Keratinocyte (primary cell): ENCODE results near the gene ATP8A1. TPM values are rescaled to one million over a fixed set of nuclear protein-coding genes. Genes with fewer than 3 reads are reported as not detected.

Experiments
- DNase-seq: peaks from one replicate; pipeline ENCODE4 v3.0.0-alpha.2; 2011; ENCODE audit warnings: low read depth, missing footprints, low spot score
- FAIRE-seq: peaks from 2 replicates; lab custom pipeline; 2011; peaks lifted over from hg19 to GRCh38; lab: Jason Lieb, UNC
- H2AFZ ChIP-seq: 2 replicates; pipeline ENCODE4 v1.6.0; 2012; ENCODE audit warnings: low read length, control low read depth, inconsistent platforms; ENCODE audit not compliant: control insufficient read depth
- H3K27ac ChIP-seq: 2 replicates; pipeline ENCODE4 v1.5.1; 2011; ENCODE audit warnings: low read length; ENCODE audit not compliant: control insufficient read depth, insufficient read depth
- H3K27me3 ChIP-seq: 3 replicates; pipeline ENCODE4 v1.6.0; 2011; ENCODE audit warnings: low read length; ENCODE audit not compliant: control insufficient read depth, insufficient read depth; ENCODE audit errors: extremely low read depth
- H3K36me3 ChIP-seq, 2 experiments: 2 replicates in 1 of 2; 3 replicates in 1 of 2; pipeline ENCODE4 v1.5.1; 2011; ENCODE audit warnings: low read length in 2 of 2, mild to moderate bottlenecking in 1 of 2; ENCODE audit not compliant: control insufficient read depth in 2 of 2, insufficient read depth in 2 of 2; ENCODE audit errors: extremely low read depth in 1 of 2
- H3K4me1 ChIP-seq: 3 replicates; pipeline ENCODE4 v1.5.1; 2011; ENCODE audit warnings: low read length; ENCODE audit not compliant: control insufficient read depth, insufficient read depth; ENCODE audit errors: extremely low read depth
- H3K4me2 ChIP-seq: 3 replicates; pipeline ENCODE4 v1.6.0; 2011; ENCODE audit warnings: low read depth, low read length; ENCODE audit not compliant: control insufficient read depth, insufficient read depth; ENCODE audit errors: extremely low read depth
- H3K4me3 ChIP-seq, 3 experiments: fragments of 200-600 bp in 1 of 3; sonication (generic) in 1 of 3; 2 replicates in 2 of 3; 3 replicates in 1 of 3; pipeline ENCODE4 v1.5.1; 2011 to 2016; ENCODE audit warnings: low read length in 3 of 3, mild to moderate bottlenecking in 3 of 3, control low read depth in 2 of 3, inconsistent platforms in 1 of 3, low read depth in 1 of 3, mixed read lengths in 1 of 3, mixed run types in 1 of 3, moderate library complexity in 1 of 3; ENCODE audit not compliant: control insufficient read depth in 2 of 3, insufficient read depth in 2 of 3; ENCODE audit errors: extremely low read depth in 1 of 3
- H3K79me2 ChIP-seq: 2 replicates; pipeline ENCODE4 v1.6.0; 2012; ENCODE audit warnings: low read length; ENCODE audit not compliant: control insufficient read depth, insufficient read depth
- H3K9ac ChIP-seq: 3 replicates; pipeline ENCODE4 v1.6.0; 2011; ENCODE audit warnings: low read length; ENCODE audit not compliant: control insufficient read depth, insufficient read depth; ENCODE audit errors: extremely low read depth
- H3K9me1 ChIP-seq: 3 replicates; pipeline ENCODE4 v1.6.0; 2011; ENCODE audit warnings: low read length; ENCODE audit not compliant: control insufficient read depth, insufficient read depth; ENCODE audit errors: extremely low read depth
- H3K9me3 ChIP-seq: 2 replicates; pipeline ENCODE4 v1.5.1; 2012; ENCODE audit warnings: low read depth, low read length; ENCODE audit not compliant: control insufficient read depth
- H4K20me1 ChIP-seq: 3 replicates; pipeline ENCODE4 v1.6.0; 2011; ENCODE audit warnings: low read length; ENCODE audit not compliant: control insufficient read depth, insufficient read depth; ENCODE audit errors: extremely low read depth
- CTCF ChIP-seq, 3 experiments: IDR thresholded peaks in 1 of 3; conservative IDR thresholded peaks in 1 of 3; optimal IDR thresholded peaks in 1 of 3; 2 replicates in 2 of 3; 3 replicates in 1 of 3; pipeline versions ENCODE3 to v1.5.1; 2011; ENCODE audit warnings: low read length in 3 of 3, mild to moderate bottlenecking in 3 of 3, moderate library complexity in 2 of 3, control low read depth in 1 of 3, inconsistent platforms in 1 of 3; ENCODE audit not compliant: insufficient read depth in 2 of 3; ENCODE audit errors: extremely low read depth in 1 of 3
- EZH2 ChIP-seq: IDR thresholded peaks from one replicate; pipeline ENCODE4 v1.6.1; 2012; ENCODE audit warnings: inconsistent platforms, mild to moderate bottlenecking, low read length, moderate library complexity
- dilution Hi-C: fragments of 300-500 bp; cut with MboI; formaldehyde crosslinking; loops from one replicate; pipeline ENCODE4 v1.7.0; 2020; ENCODE audit warnings: low sequenced_read_pairs; ENCODE audit not compliant: extremely low pct_ligation_motif_present
- polyA plus RNA-seq, 5 experiments: library from polyadenylated mRNA; depleted of rRNA in 3 of 5; stranded (reverse) in 3 of 5; stranded (forward) in 1 of 5; unstranded in 1 of 5; fragments of >200 nt; gene quantifications; 1 replicate in 1 of 5; 2 replicates in 3 of 5; 3 replicates in 1 of 5; pipeline versions ENCODE4 v1.2.1 to v1.2.3, GENCODE V29; 2011 to 2012; ENCODE audit warnings: missing spikeins in 2 of 5, low read depth in 1 of 5, low replicate concordance in 1 of 5

The ATP8A1 gene
- polyA plus RNA-seq, 1 donor (not counting 4 experiments of a cell fraction or from before 2014, with no cell fraction given): 0.20 TPM

DNA sequence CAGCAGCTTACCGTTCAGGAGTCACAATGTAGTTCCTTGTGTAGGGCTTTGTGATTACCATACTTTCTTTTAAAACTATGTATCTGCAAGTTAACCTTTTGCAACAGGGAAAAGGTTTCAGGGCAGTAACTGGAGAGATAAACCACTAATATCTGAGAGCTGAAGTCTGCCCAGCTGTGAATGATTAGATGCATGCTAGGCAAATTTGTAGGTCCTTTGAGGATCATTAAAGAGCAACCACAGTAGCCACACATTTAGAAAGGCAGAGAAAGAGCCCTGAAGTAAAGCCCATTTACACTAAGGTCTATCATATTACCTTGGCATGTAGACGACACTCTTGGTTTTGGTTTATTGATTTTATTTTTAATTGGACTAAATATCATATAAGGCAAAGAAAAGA is 60.0 kb downstream of the ATP8A1 start:
- Histone ChIP-seq H3K9me1 (no peaks in the 10 kb centered on the region), H3K4me2 (no peak overlapping the region), H3K4me3 (no peak overlapping the region), H4K20me1 (no peaks in the 10 kb centered on the region), H3K9ac (no peak overlapping the region), H3K9me3 (no peaks in the 10 kb centered on the region), H2AFZ (no peak overlapping the region), H3K4me1 (no peaks in the 10 kb centered on the region), H3K27ac (no peak overlapping the region), H3K79me2 (no peaks in the 10 kb centered on the region), H3K36me3 (no peaks in the 10 kb centered on the region), H3K27me3 (no peaks in the 10 kb centered on the region)
- FAIRE-seq: no peak
- no peak for DNase-seq
- TF ChIP-seq CTCF (optimal IDR thresholded peaks at IDR 0.05 in 1 of 3, IDR thresholded peaks at IDR 0.05 in 1 of 3, conservative IDR thresholded peaks at IDR 0.05 in 1 of 3; ENCODE audit: extremely low read depth in 1 of 3, insufficient read depth in 2 of 3, low read length in 3 of 3) (no peak), EZH2 (no peak)
- dilution Hi-C loops: no loop called here

DNA sequence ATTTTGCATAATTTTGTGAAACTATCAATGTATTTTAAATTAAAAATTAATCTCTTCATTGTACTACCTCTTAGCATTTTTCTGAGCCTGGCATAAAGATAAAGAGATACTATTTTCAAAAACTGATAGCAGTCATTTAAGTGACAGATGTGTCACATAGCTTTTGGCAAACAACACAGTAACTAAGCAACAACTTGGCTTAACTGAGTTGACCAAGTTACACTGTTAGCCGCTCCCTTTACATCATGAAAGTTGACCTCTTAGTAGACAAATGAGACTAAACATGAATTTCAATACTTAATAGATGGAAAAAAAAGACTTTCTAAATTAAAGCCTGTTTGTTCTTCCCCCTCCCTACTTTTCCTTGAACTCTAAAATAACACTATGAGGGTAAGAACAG is 62.0 kb downstream of the ATP8A1 start:
- no peak for TF ChIP-seq CTCF (optimal IDR thresholded peaks at IDR 0.05 in 1 of 3, IDR thresholded peaks at IDR 0.05 in 1 of 3, conservative IDR thresholded peaks at IDR 0.05 in 1 of 3; ENCODE audit: extremely low read depth in 1 of 3, insufficient read depth in 2 of 3, low read length in 3 of 3)
- no peak for TF ChIP-seq EZH2
- Histone ChIP-seq H3K4me2 (no peak overlapping the region), H3K4me3 (no peak overlapping the region), H3K4me1 (no peaks in the 10 kb centered on the region), H3K27me3 (no peaks in the 10 kb centered on the region), H4K20me1 (no peaks in the 10 kb centered on the region), H3K9me3 (no peaks in the 10 kb centered on the region), H3K27ac (no peak overlapping the region), H3K79me2 (no peaks in the 10 kb centered on the region), H3K9ac (no peak overlapping the region), H3K9me1 (no peaks in the 10 kb centered on the region), H2AFZ (no peak overlapping the region), H3K36me3 (no peaks in the 10 kb centered on the region)
- FAIRE-seq: no peak
- dilution Hi-C loops: no loop called here
- no peak for DNase-seq
